TTC549 (cell line): ENCODE data around the gene ESCO1.

Experiments used
- FAIRE-seq: peaks from 2 replicates; lab custom pipeline; 2012; peaks lifted over from hg19 to GRCh38; lab: Jason Lieb, UNC

ESCO1 gene

GRCh38 chr18:21584391-21584790, 16.1 kb downstream of the ESCO1 start:
- no peak for FAIRE-seq

GRCh38 chr18:21575656-21576055, 24.8 kb downstream of the ESCO1 start:
- FAIRE-seq = no peak

DNA sequence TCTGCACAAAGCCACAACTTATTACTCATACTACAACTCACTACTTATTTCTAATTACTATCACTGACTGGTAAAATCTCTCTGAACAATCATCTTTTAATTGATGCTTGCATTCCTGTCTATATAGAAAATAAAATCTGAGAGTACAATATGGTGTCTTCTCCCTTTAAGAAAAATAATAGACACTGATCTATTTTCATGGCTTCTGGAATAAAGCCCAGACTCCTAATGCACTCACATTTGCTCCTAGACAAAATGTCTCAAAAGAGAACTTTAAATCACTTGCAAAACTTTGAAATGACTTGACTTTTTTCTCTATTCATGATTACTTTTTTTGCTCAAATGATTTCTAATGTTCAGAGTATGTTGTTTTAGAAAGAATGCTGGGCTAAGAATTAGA, 28.7 kb downstream of the ESCO1 start:
- FAIRE-seq = no peak

DNA sequence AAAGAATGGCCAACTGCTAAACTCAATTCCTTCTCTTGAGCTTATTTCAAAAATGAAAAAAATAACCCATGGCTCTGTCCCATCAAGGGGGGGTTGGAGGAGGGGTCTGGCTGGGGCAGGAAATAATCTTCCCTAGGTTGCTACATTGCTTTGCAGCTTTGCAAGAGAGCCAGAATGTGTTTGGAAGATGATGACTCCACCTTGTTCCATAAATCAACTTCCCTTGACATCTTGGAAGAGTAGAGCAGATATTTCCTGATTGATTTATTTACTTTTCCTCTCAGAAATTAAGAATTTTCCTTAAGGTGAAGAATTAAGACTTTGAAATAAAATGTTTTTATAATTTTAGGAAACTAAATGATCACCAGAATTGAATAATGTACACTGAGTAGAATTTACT, 41.3 kb downstream of the ESCO1 start:
- FAIRE-seq = no peak

GRCh38 chr18:21557607-21558253, 42.8 kb downstream of the ESCO1 start:
- FAIRE-seq = no peak

DNA sequence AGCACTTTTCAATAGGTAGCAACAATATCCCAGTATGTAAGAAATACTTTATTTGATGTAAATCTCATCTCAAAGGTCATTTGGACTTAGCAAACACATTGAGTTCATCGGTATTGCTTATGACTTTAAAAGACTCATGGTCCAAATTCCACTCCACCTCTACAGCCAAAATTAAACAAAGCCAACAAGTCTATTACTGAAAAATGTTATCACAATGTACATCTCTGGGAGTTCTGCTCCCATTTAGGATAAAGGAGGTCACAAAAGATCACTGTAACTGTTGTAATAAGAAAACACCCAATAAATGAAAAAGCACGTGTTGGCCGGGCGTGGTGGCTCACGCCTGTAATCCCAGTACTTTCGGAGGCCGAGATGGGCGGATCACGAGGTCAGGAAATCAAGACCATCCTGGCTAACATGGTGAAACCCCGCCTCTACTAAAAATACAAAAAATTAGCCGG, 50.0 kb downstream of the ESCO1 start:
- FAIRE-seq = no peak

DNA sequence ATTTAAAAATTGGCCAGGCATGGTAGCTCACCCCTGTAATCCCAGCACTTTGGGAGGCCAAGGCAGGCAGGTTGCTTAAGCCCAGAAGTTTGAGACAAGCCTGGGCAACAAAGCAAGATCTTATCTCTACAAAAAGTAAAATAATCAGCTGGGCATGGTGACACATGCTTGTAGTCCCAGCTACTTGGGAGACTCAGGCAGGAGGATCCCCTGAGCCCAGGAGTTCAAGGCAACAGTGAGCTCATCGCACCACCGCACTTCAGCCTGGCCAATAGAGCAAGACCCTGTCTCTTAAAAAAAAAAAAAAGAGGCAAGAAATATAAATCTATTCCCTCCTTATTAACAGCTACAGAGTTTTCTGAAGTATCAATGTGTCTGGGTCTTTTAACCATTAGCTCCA, 51.9 kb downstream of the ESCO1 start:
- FAIRE-seq = no peak

DNA sequence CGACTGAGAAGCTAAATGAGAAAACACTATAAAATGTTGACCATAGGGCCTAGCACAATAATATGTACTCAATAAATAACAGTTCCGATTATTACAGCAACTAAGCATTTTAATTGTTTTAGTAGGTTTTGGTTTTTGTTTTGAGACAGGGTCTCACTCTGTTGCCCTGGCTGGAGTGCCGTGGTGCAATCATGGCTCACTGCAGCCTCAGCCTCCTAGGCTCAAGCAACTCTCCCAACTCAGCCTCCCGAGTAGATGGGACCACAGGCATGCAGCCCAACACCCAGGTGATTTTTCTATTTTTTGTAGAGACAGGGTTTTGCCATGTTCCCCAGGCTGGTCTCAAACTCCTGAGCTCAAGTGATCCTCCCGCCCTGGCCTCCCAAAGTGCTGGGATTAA, 54.1 kb downstream of the ESCO1 start:
- no peak for FAIRE-seq

DNA sequence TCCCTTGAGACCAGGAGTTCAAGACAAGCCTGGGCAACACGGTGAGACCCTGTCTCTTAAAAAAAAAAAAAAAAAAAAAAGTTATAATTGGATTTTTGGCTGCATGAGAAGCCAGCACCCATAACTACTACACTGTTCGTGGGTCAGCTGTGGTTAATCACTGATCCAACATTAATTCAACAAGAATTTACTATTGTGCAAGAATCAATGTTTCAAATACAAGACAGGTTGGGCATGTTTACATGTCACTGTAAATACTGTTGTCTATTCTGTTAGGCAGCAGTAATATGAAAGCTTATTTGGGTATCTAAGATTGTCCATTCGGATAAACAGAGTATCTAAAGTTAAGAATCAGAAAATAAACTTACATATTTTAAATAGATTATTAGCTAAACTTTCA, 62.3 kb downstream of the ESCO1 start:
- no peak for FAIRE-seq

DNA sequence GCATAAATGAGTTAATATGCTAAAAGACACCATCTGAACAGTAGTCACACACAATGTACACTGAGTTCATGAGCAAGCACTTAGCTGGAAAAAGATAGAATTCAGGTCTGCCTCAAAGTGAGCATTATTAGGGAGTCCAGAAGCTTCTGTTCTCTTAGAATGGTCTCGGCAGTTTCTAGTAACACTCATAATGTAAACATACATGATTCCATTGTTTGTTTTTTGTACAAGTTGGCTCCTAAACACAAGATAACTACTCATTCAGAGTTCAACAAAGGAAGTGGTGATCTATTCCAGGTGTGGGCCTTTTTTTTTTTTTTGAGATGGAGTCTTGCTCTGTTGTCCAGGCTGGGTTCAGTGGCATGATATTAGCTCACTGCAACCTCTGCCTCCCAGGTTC, 66.2 kb downstream of the ESCO1 start:
- FAIRE-seq = no peak

GRCh38 chr18:21526463-21526862, 74.0 kb downstream of the ESCO1 start:
- no peak for FAIRE-seq

DNA sequence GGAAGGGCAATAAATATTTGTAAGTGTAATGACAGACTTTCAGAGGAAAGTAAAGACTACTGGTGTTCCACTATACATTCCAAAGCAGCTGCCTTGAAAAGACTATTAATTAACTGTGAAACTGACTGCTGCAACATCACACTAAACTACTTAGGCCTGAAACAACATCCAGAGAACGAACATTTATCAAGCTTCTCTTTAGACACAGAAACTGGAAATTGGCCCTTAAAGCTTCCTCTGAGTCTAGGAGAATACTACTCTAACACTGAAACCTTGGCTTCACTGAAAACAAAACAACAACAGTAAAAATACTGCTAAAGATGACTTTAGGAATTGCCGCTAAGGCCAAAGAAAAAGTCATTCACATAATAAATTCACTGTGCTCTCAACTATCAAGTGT, 74.6 kb downstream of the ESCO1 start:
- FAIRE-seq = no peak

GRCh38 chr18:21522530-21522929, 78.0 kb downstream of the ESCO1 start:
- no peak for FAIRE-seq

- FAIRE-seq = no peak
Observed at GRCh38 chr18:21513741-21514140, 86.8 kb downstream of the ESCO1 start.

DNA sequence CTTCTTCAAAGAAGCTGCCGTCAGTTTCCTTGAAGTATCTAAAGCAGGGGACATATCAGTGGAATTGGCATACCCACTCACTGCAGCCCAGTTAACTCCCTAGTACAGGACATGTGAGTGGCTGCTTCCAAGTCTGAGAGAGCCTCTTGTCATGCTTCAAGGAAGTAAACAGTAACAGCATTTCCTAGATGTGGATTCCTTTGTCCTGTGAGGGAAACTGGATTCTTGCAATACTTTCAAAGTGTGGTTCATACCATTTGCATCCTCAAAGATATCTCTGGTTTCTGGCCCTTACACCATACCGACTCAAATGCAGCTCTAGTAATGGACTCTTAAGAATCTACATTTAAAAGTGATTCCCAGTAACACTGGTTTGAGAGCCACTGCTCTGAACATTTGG, 87.2 kb downstream of the ESCO1 start:
- no peak for FAIRE-seq

- no peak for FAIRE-seq
Observed at GRCh38 chr18:21509062-21509461, 91.4 kb downstream of the ESCO1 start.

GRCh38 chr18:21507913-21508701, 92.4 kb downstream of the ESCO1 start:
- no peak for FAIRE-seq

DNA sequence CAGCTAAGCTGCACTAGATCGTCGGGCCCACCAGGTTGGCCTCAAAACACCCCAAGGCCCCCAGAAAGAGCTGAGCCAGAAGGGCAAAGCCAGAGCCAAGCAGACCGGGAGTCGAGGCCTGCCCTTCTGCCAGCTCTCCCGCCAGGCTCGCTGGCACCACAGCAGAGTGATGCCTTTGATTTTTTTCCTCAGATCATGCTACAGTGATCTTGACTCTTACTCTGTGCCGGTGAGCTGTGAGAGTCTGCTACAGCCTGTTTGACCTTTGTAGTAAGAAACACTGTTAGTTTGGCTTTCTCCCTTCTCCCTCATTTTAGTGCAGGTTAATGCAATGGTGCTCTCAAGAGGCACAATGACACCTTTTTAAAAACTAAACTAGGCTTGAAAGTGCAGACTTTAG, 97.8 kb downstream of the ESCO1 start:
- FAIRE-seq = no peak

DNA sequence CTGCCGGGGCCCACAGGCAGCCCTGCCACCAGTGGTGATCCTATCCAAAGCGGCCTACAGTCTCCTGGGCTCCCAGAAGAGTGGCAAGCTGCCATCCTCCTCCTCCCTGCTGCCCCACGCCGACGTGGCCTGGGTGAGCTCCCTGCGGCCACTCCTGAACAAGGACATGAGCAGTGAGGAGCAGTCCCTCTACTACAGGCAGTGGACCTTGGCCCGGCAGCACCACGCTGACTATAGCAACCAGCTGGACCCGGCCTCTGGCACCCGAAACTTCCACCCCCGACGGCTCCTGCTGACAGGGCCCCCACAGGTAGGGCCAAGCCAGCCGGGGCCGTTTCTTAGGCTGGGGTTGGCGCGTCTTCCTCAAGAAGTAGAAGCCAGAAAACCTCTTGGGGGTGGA, 100.5 kb downstream of the ESCO1 start:
- no peak for FAIRE-seq

DNA sequence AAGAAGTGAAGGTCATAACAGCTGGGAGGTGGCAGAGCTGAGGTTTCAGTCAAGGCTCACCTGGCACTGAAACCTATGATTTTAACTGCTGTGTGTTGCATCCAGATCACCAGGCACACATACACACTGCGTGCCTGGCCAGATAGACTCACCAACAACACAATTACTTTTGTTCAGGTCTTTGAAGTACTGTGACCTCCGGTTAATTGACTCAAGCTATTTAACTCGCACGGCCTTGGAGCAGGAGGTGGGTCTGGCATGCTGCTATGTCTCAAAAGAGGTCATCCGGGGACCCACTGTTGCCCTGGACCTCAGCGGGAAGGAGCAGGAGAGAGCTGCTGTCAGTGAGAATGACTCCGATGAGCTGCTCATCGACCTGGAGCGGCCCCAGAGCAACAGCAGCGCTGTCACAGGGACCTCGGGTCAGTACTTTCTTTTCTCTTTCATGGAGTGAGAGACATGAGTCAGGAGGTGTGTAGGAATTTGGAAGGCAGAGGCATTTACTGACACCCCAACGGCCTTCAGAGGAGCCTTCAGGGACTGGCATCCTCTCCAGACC, 104.1 kb downstream of the ESCO1 start:
- no peak for FAIRE-seq

GRCh38 chr18:21490748-21491147, 109.8 kb downstream of the ESCO1 start:
- FAIRE-seq = no peak

GRCh38 chr18:21489919-21490495, 110.5 kb downstream of the ESCO1 start:
- no peak for FAIRE-seq

- peak; percentile 64 for FAIRE-seq
Observed at GRCh38 chr18:21489119-21489750, 111.3 kb downstream of the ESCO1 start.
